ENCODE data around the gene C12orf50. TPM values are rescaled to one million over a fixed set of nuclear protein-coding genes. Genes with fewer than 3 reads are reported as not detected.

C12orf50 gene
- total RNA-seq, 1 donor from 2014 or later = not detected

DNA sequence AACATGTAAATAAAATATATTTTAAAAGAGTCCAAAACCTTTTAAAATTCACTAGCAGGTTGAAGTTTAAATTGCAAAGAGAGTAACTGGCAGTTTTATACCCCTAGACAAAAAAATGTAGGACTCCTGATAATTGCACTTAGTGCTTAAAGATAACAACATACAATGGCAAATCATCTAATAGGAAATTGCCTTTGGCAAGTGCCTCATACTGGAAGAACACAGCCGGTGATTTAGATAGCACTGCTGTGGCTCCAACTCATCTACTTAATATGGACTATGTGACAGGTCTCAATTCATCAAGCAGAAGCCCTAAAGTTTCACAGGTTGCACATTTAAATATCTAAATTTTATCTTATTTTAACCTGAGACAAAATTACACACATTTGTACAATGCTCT lies 13.4 kb downstream of the C12orf50 start:
- Histone ChIP-seq H3K4me3 (no peak overlapping the region), H3F3A (ENCODE audit: low read depth) (no peaks in the 10 kb centered on the region), H2AFZ (replicated peaks) (no peak overlapping the region), H3K4me1 (no peaks in the 10 kb centered on the region), H3K9me3 (ENCODE audit: low read depth) (no peaks in the 10 kb centered on the region), H3K4me2 (no peak overlapping the region), H3K9ac (no peak overlapping the region), H3K27me3 (no peaks in the 10 kb centered on the region), H3K27ac (no peak overlapping the region), H3K36me3 (no peaks in the 10 kb centered on the region), H4K20me1 (ENCODE audit: low read depth) (no peaks in the 10 kb centered on the region), H3K79me2 (ENCODE audit: low read depth) (no peaks in the 10 kb centered on the region)
- H3K4me1 Mint-ChIP-seq = no peaks in the 10 kb centered on the region
- no peaks in the 10 kb centered on the region for H3K27me3 Mint-ChIP-seq (ENCODE audit: insufficient read depth, low read depth)
- H3K9me3 Mint-ChIP-seq = peaks cover 22% of the 10 kb centered on the region
- TF ChIP-seq EZH2 (IDR thresholded peaks at IDR 0.05) (no peak), EZH2phosphoT487 (IDR thresholded peaks at IDR 0.05) (no peak)
- TF ChIP-seq, protein P1, sequence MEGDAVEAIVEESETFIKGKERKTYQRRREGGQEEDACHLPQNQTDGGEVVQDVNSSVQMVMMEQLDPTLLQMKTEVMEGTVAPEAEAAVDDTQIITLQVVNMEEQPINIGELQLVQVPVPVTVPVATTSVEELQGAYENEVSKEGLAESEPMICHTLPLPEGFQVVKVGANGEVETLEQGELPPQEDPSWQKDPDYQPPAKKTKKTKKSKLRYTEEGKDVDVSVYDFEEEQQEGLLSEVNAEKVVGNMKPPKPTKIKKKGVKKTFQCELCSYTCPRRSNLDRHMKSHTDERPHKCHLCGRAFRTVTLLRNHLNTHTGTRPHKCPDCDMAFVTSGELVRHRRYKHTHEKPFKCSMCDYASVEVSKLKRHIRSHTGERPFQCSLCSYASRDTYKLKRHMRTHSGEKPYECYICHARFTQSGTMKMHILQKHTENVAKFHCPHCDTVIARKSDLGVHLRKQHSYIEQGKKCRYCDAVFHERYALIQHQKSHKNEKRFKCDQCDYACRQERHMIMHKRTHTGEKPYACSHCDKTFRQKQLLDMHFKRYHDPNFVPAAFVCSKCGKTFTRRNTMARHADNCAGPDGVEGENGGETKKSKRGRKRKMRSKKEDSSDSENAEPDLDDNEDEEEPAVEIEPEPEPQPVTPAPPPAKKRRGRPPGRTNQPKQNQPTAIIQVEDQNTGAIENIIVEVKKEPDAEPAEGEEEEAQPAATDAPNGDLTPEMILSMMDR (IDR thresholded peaks at IDR 0.05) = no peak
- H3K4me3 Mint-ChIP-seq = no peak overlapping the region
- no peaks in the 10 kb centered on the region for H3K36me3 Mint-ChIP-seq
- H3K27ac Mint-ChIP-seq = no peak overlapping the region
- DNase-seq (ENCODE audit: low spot score) = no peak

DNA sequence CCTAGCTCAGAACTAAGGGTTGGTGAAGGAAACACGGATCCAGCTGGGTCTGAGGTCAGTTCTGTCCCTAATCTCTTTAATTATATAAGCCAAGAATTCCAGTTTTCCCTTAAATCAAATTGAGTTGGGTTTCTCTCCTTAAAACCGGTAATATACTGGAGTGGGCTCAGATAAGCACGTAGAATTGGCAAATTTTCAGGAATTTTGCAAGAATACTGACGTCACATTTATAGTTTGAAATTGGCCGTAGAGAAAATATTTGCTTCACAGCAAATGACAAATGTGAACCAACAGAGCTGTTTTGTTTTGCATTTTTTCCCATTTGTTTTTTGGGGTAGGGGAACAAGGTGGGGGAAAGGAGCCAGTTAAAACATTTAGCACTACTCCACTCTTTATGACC lies 17.4 kb downstream of the C12orf50 start:
- H2AFZ ChIP-seq (replicated peaks) = no peak overlapping the region
- no peaks in the 10 kb centered on the region for H3K79me2 ChIP-seq (ENCODE audit: low read depth)
- H3K9me3 Mint-ChIP-seq = peaks cover 2% of the 10 kb centered on the region
- no peaks in the 10 kb centered on the region for H3K4me1 Mint-ChIP-seq
- no peak overlapping the region for H3K4me3 ChIP-seq
- no peaks in the 10 kb centered on the region for H3F3A ChIP-seq (ENCODE audit: low read depth)
- H3K27me3 Mint-ChIP-seq (ENCODE audit: insufficient read depth, low read depth) = no peaks in the 10 kb centered on the region
- no peak overlapping the region for H3K27ac ChIP-seq
- H3K36me3 ChIP-seq = no peaks in the 10 kb centered on the region
- no peak for DNase-seq (ENCODE audit: low spot score)
- H3K36me3 Mint-ChIP-seq = no peaks in the 10 kb centered on the region
- no peak overlapping the region for H3K4me3 Mint-ChIP-seq
- no peaks in the 10 kb centered on the region for H4K20me1 ChIP-seq (ENCODE audit: low read depth)
- no peak for TF ChIP-seq EZH2phosphoT487 (IDR thresholded peaks at IDR 0.05)
- TF ChIP-seq, protein P1 (IDR thresholded peaks at IDR 0.05) = no peak
- no peak for TF ChIP-seq EZH2 (IDR thresholded peaks at IDR 0.05)
- H3K9ac ChIP-seq = no peak overlapping the region
- H3K27me3 ChIP-seq = no peaks in the 10 kb centered on the region
- H3K4me1 ChIP-seq = no peaks in the 10 kb centered on the region
- no peaks in the 10 kb centered on the region for H3K9me3 ChIP-seq (ENCODE audit: low read depth)
- H3K4me2 ChIP-seq = no peak overlapping the region
- no peak overlapping the region for H3K27ac Mint-ChIP-seq

DNA sequence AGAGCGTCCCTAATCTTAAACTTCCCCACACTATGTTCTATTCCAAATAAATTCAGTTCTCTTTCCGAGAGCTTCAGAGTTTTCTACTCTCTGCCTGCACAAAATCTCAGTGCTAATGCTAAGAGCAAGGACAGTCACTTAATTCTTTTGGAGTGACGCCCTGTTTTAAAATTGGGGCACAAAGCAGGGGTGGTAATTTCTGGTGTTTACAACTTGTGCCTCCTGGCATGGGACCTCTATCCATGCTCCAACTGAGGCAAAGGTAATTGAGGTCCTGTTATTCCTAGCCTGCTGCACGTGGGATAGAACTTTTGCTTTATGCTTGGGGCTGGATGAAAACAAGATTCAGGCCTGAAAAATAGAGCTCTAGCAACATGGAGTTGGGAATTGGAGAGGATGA lies 22.9 kb downstream of the C12orf50 start:
- Histone ChIP-seq H3K36me3 (no peaks in the 10 kb centered on the region), H3F3A (ENCODE audit: low read depth) (no peaks in the 10 kb centered on the region), H3K4me2 (no peak overlapping the region), H4K20me1 (ENCODE audit: low read depth) (no peaks in the 10 kb centered on the region), H3K27ac (no peak overlapping the region), H3K4me1 (no peaks in the 10 kb centered on the region), H3K79me2 (ENCODE audit: low read depth) (no peaks in the 10 kb centered on the region), H3K9me3 (ENCODE audit: low read depth) (peaks cover 4% of the 10 kb centered on the region), H2AFZ (replicated peaks) (no peak overlapping the region), H3K27me3 (no peaks in the 10 kb centered on the region), H3K4me3 (no peak overlapping the region), H3K9ac (no peak overlapping the region)
- H3K4me1 Mint-ChIP-seq = peaks cover 3% of the 10 kb centered on the region
- peaks cover 6% of the 10 kb centered on the region for H3K9me3 Mint-ChIP-seq
- no peak for DNase-seq (ENCODE audit: low spot score)
- no peak overlapping the region for H3K27ac Mint-ChIP-seq
- TF ChIP-seq EZH2phosphoT487 (IDR thresholded peaks at IDR 0.05) (no peak), EZH2 (IDR thresholded peaks at IDR 0.05) (no peak)
- TF ChIP-seq, protein P1 (IDR thresholded peaks at IDR 0.05) = no peak
- no peaks in the 10 kb centered on the region for H3K27me3 Mint-ChIP-seq (ENCODE audit: insufficient read depth, low read depth)
- no peak overlapping the region for H3K4me3 Mint-ChIP-seq
- H3K36me3 Mint-ChIP-seq = no peaks in the 10 kb centered on the region

All from neural progenitor cell (in vitro differentiated cells).